HCT116 (cell line): ENCODE measurements around the gene HSPA4. TPM values are rescaled to one million over a fixed set of nuclear protein-coding genes. Genes with fewer than 3 reads are reported as not detected.

Experiments used
- ATAC-seq: fragments of 200-7000 bp; cut with Tn5 transposase; 2 replicates; pipeline ENCODE4 v1.9.1; 2020; ENCODE audit warnings: mild to moderate bottlenecking, moderate library complexity
- BruUV-seq: library from RNA; stranded (reverse); fragments of 400-500 nt; replicated peaks from 2 replicates; lab custom pipeline; 2021; lab: Mats Ljungman, UMichigan
- CTCF ChIA-PET: fragments of 300-600 bp; sonication (Branson Sonifier 250); formaldehyde crosslinking; loops from one replicate; lab custom pipeline; 2021; ENCODE audit warnings: antibody characterized with exemption; lab: Charles Lee
- POLR2A ChIA-PET: fragments of 300-600, 350-600 bp; sonication (Branson Sonifier 250); formaldehyde crosslinking; loops from one replicate; lab custom pipeline; 2021; ENCODE audit warnings: antibody characterized with exemption; lab: Charles Lee
- RAD21 ChIA-PET, 2 experiments: fragments of 300-600 bp; sonication (Branson Sonifier 250); formaldehyde crosslinking; loops; one replicate each; lab custom pipeline; 2023; ENCODE audit warnings: low total read pairs in 2 of 2; ENCODE audit not compliant: uncharacterized antibody in 2 of 2, unreplicated experiment in 2 of 2, low non-redundant PET in 1 of 2; lab: Charles Lee
- DNase-seq: peaks from one replicate; pipeline ENCODE4 v3.0.0-alpha.2; 2010; ENCODE audit warnings: low read depth, low spot score
- H2AFZ ChIP-seq: fragments of 200-600 bp; shearing (Covaris generic), sonication (generic); 2 replicates; pipeline ENCODE4 v1.6.1; 2017; ENCODE audit warnings: low read depth, mixed run types, mixed read lengths, antibody characterized with exemption, low read length; ENCODE audit not compliant: poor library complexity, severe bottlenecking
- H3K27ac ChIP-seq: 2 replicates; pipeline ENCODE4 v1.5.1; 2012; ENCODE audit warnings: low read depth, low read length
- H3K27me3 ChIP-seq: fragments of 200-600 bp; sonication (generic); 2 replicates; pipeline ENCODE4 v1.6.1; 2016; ENCODE audit warnings: mixed run types, low read length, mixed read lengths; ENCODE audit not compliant: insufficient read depth
- H3K36me3 ChIP-seq, 2 experiments: fragments of 200-500 bp in 1 of 2; fragments of 200-600 bp in 1 of 2; sonication (Bioruptor generic) in 1 of 2; sonication (generic) in 1 of 2; 2 replicates each; pipeline versions ENCODE4 v1.5.1 to v1.6.1; 2014 to 2016; ENCODE audit warnings: low read length in 2 of 2, inconsistent platforms in 1 of 2, mixed read lengths in 1 of 2, mixed run types in 1 of 2; ENCODE audit not compliant: insufficient read depth in 2 of 2, control insufficient read depth in 1 of 2
- H3K4me1 ChIP-seq, 2 experiments: fragments of 200-600 bp in 1 of 2; sonication (generic) in 1 of 2; 2 replicates each; pipeline versions ENCODE4 v1.5.1 to v1.6.1; 2012 to 2017; ENCODE audit warnings: low read length in 2 of 2, inconsistent platforms in 1 of 2, mild to moderate bottlenecking in 1 of 2, mixed read lengths in 1 of 2, mixed run types in 1 of 2, moderate library complexity in 1 of 2; ENCODE audit not compliant: insufficient read depth in 2 of 2, control insufficient read depth in 1 of 2
- H3K4me2 ChIP-seq: fragments of 200-600 bp; sonication (generic); 2 replicates; pipeline ENCODE4 v1.6.1; 2017; ENCODE audit warnings: mixed run types, low read length, mixed read lengths
- H3K4me3 ChIP-seq, 2 experiments: fragments of 200-600 bp in 1 of 2; sonication (generic) in 1 of 2; replicated peaks in 1 of 2; 2 replicates each; pipeline ENCODE4 v1.5.1; 2011 to 2016; ENCODE audit warnings: low read length in 2 of 2, control low read depth in 1 of 2, low read depth in 1 of 2, mild to moderate bottlenecking in 1 of 2, mixed read lengths in 1 of 2, mixed run types in 1 of 2
- H3K79me2 ChIP-seq: fragments of 200-600 bp; sonication (generic); 2 replicates; pipeline ENCODE4 v1.6.1; 2017; ENCODE audit warnings: mild to moderate bottlenecking, mixed run types, low read length, moderate library complexity, mixed read lengths; ENCODE audit not compliant: insufficient read depth
- H3K9ac ChIP-seq: fragments of 200-600 bp; sonication (generic); 2 replicates; pipeline ENCODE4 v1.6.1; 2016; ENCODE audit warnings: low read length, mixed read lengths
- H3K9me2 ChIP-seq: fragments of 200-600 bp; sonication (generic), shearing (Covaris generic); 2 replicates; pipeline ENCODE4 v1.6.1; 2017; ENCODE audit warnings: mixed run types, mild to moderate bottlenecking, moderate library complexity; ENCODE audit not compliant: insufficient read depth
- H3K9me3 ChIP-seq, 2 experiments: fragments of 200-500 bp in 1 of 2; fragments of 200-600 bp in 1 of 2; sonication (Bioruptor generic) in 1 of 2; sonication (generic) in 1 of 2; 2 replicates each; pipeline ENCODE4 v1.6.1; 2014 to 2017; ENCODE audit warnings: low read length in 2 of 2, mixed read lengths in 2 of 2, inconsistent platforms in 1 of 2, low read depth in 1 of 2, mild to moderate bottlenecking in 1 of 2, mixed run types in 1 of 2, moderate library complexity in 1 of 2; ENCODE audit not compliant: control insufficient read depth in 1 of 2, insufficient read depth in 1 of 2
- H4K20me1 ChIP-seq: fragments of 200-600 bp; sonication (generic), shearing (Covaris generic); 2 replicates; pipeline ENCODE4 v1.6.1; 2017; ENCODE audit warnings: mixed run types, mild to moderate bottlenecking, moderate library complexity; ENCODE audit not compliant: insufficient read depth
- ATF3 ChIP-seq: IDR thresholded peaks from 2 replicates; pipeline ENCODE4 v1.6.1; 2012
- CBX3 ChIP-seq: IDR thresholded peaks from 2 replicates; pipeline ENCODE4 v1.6.1; 2012; ENCODE audit warnings: low read depth
- EGR1 ChIP-seq: IDR thresholded peaks from 2 replicates; pipeline ENCODE4 v1.6.1; 2012; ENCODE audit warnings: low read depth
- ELF1 ChIP-seq: IDR thresholded peaks from 2 replicates; pipeline ENCODE4 v1.6.1; 2012; ENCODE audit warnings: low read depth, borderline replicate concordance
- FOSL1 ChIP-seq: IDR thresholded peaks from 2 replicates; pipeline ENCODE4 v1.6.1; 2012; ENCODE audit warnings: low read depth
- POLR2AphosphoS5 ChIP-seq: IDR thresholded peaks from 2 replicates; pipeline ENCODE4 v1.6.1; 2011; ENCODE audit warnings: mild to moderate bottlenecking, low read depth, low read length, moderate library complexity
- RAD21 ChIP-seq: IDR thresholded peaks from 2 replicates; pipeline ENCODE4 v1.6.1; 2012; ENCODE audit warnings: low read depth, mild to moderate bottlenecking
- SIN3A ChIP-seq: IDR thresholded peaks from 2 replicates; pipeline ENCODE4 v1.6.1; 2012; ENCODE audit warnings: low read depth
- SP1 ChIP-seq: IDR thresholded peaks from 2 replicates; pipeline ENCODE4 v1.6.1; 2012; ENCODE audit warnings: low read depth
- YY1 ChIP-seq: IDR thresholded peaks from 2 replicates; pipeline ENCODE4 v1.6.1; 2011; ENCODE audit warnings: low read length, low read depth, moderate library complexity, mild to moderate bottlenecking; ENCODE audit not compliant: insufficient replicate concordance; ENCODE audit errors: extremely low read depth
- ZBTB33 ChIP-seq: IDR thresholded peaks from 2 replicates; pipeline ENCODE4 v1.6.1; 2011; ENCODE audit warnings: mild to moderate bottlenecking, low read length, moderate library complexity; ENCODE audit not compliant: insufficient replicate concordance; ENCODE audit errors: extremely low read depth
- ZFX ChIP-seq: fragments of 450-650 bp; IDR thresholded peaks from 2 replicates; pipeline ENCODE4 v1.6.1; 2017
- ZNF274 ChIP-seq: fragments of 200-500 bp; sonication (Bioruptor generic); IDR thresholded peaks from 2 replicates; pipeline ENCODE4 v1.6.1; 2014; ENCODE audit warnings: mild to moderate bottlenecking, low read depth, low read length, inconsistent platforms
- intact Hi-C: fragments of 100-400 bp; cut with micrococcal nuclease; formaldehyde crosslinking; loops from 2 replicates; pipeline ENCODE4 v1.10.0; 2022
- total RNA-seq: library from RNA; stranded (reverse); gene quantifications from one replicate; pipeline ENCODE4 v1.2.1, GENCODE V29; 2021; ENCODE audit not compliant: unreplicated experiment
- TF ChIP-seq, protein P1 (sequence below), 3 experiments: fragments of 200-600 bp in 1 of 3; sonication (generic) in 1 of 3; IDR thresholded peaks in 2 of 3; conservative IDR thresholded peaks in 1 of 3; 2 replicates each; pipeline ENCODE4 v1.5.1; 2012 to 2017; ENCODE audit warnings: low read depth in 2 of 3, low read length in 2 of 3, antibody characterized with exemption in 1 of 3, borderline replicate concordance in 1 of 3, control low read depth in 1 of 3, mild to moderate bottlenecking in 1 of 3, mixed read lengths in 1 of 3, mixed run types in 1 of 3, moderate library complexity in 1 of 3; ENCODE audit not compliant: insufficient read depth in 1 of 3

The HSPA4 gene
- total RNA-seq, 1 experiment from 2014 or later = 212 TPM

DNA sequence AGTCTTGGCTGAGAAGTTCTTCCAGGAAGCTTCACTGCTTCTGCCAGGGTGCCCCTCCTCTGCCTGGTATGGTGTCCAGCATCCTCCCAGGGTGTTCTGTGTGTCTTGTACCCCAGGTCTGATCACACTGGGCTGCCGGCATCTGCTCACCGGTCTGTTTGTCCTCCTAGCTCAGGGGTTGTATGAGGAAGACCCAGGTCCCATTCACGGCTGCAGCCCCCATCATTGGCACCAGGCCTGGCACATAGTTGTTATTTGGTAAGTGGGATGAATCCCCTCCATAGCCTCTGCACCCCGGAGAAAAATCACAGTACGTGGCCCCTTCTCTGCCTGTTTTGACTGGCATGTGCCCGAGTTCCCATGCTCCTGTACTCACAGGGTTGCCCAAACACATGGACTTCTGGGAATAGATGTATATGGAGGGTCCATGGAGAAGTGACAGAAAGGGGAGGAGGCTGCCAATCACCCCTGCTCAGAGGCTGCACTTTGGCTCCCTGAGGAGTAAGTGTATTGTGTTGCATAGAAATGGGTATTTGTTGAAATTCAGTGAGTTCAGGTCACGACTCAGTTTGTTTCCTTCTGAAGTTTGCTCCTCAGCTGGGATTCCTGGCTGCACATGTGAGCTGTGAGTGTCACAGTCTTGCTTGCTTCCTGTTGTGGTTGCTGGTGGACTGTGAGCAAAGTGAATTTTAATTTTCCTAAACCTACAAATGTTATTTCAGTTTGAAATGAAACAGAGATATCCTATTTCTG is 96.2 kb downstream of the HSPA4 start:
- no peaks in the 10 kb centered on the region for H4K20me1 ChIP-seq
- no peaks in the 10 kb centered on the region for H3K36me3 ChIP-seq
- no peak for ATAC-seq
- H3K79me2 ChIP-seq = no peaks in the 10 kb centered on the region
- H2AFZ ChIP-seq = no peak overlapping the region
- ChIA-PET RAD21 (no interaction called here), POLR2A (no interaction called here), CTCF (no interaction called here)
- H3K4me2 ChIP-seq = no peak overlapping the region
- intact Hi-C loops = no loop called here
- no peaks in the 10 kb centered on the region for H3K9me2 ChIP-seq
- no peak overlapping the region for H3K27ac ChIP-seq
- H3K9ac ChIP-seq = no peak overlapping the region
- H3K27me3 ChIP-seq = no peaks in the 10 kb centered on the region
- H3K4me3 ChIP-seq = no peak overlapping the region
- BruUV-seq = no TSS peak
- no peaks in the 10 kb centered on the region for H3K9me3 ChIP-seq
- H3K4me1 ChIP-seq = no peaks in the 10 kb centered on the region
- no peak for TF ChIP-seq YY1
- no peak for TF ChIP-seq SIN3A
- no peak for TF ChIP-seq POLR2AphosphoS5
- no peak for TF ChIP-seq ZNF274
- TF ChIP-seq, protein P1, sequence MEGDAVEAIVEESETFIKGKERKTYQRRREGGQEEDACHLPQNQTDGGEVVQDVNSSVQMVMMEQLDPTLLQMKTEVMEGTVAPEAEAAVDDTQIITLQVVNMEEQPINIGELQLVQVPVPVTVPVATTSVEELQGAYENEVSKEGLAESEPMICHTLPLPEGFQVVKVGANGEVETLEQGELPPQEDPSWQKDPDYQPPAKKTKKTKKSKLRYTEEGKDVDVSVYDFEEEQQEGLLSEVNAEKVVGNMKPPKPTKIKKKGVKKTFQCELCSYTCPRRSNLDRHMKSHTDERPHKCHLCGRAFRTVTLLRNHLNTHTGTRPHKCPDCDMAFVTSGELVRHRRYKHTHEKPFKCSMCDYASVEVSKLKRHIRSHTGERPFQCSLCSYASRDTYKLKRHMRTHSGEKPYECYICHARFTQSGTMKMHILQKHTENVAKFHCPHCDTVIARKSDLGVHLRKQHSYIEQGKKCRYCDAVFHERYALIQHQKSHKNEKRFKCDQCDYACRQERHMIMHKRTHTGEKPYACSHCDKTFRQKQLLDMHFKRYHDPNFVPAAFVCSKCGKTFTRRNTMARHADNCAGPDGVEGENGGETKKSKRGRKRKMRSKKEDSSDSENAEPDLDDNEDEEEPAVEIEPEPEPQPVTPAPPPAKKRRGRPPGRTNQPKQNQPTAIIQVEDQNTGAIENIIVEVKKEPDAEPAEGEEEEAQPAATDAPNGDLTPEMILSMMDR (IDR thresholded peaks at IDR 0.05 in 2 of 3, conservative IDR thresholded peaks at IDR 0.05 in 1 of 3; ENCODE audit: borderline replicate concordance in 1 of 3, insufficient read depth in 1 of 3, low read depth in 2 of 3, low read length in 2 of 3) = no peak
- no peak for TF ChIP-seq FOSL1
- no peak for TF ChIP-seq SP1
- TF ChIP-seq ZBTB33 = no peak
- TF ChIP-seq EGR1 = no peak
- TF ChIP-seq RAD21 = no peak
- TF ChIP-seq ZFX = no peak
- TF ChIP-seq CBX3 = no peak
- TF ChIP-seq ELF1 = no peak
- no peak for TF ChIP-seq ATF3
- DNase-seq = no peak
